Subcutaneous adipose tissue (tissue), 4 donors: ENCODE data around the gene SBF2. TPM values are rescaled to one million over a fixed set of nuclear protein-coding genes. Genes with fewer than 3 reads are reported as not detected.

Source experiments
- total RNA-seq, 4 donors: library from RNA; depleted of rRNA; stranded (reverse); fragments of >200 nt; gene quantifications; one replicate each; pipeline ENCODE4 v1.1.0, GENCODE V29; 2016
- TF ChIP-seq, protein P1 (sequence below): fragments of 450-650 bp; IDR thresholded peaks from one replicate; pipeline ENCODE4 v1.5.1; 2016; ENCODE audit warnings: low read depth, mild to moderate bottlenecking, control low read depth, antibody characterized with exemption, moderate library complexity

SBF2 gene
- total RNA-seq, 4 donors from 2014 or later: 87.2 to 103 (median 97.3) TPM

DNA sequence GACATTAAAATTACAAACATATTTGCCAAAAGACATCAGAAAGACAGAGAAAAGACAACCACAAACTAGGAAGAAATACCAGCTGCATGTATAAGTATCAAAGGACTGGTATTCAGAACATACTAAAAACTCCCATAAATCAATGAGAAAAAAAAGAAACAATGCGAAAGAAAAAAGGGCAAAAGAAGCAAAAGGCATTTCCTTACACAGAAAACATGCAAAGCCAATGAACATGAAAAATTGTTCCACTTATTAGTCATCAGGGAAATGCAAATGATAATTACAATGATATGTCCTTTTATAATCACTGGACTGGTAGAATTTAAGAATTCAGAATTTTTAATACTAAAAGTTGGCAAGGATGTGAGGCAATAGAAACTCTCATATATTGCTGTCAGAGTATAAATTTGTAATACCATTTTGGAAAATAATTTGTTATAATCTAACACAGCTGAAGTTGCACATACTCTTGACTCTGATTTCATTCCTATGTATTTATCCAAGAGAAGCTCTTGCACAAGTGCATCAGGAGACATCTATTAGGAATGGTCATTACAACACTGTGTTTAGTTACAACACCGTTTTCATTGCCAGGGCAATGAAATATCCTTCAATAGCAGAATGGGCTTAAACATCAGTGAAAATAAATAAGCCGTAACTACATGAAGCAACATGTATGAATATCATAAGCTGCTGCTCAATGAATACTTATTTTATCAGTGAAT lies 350.5 kb downstream of the SBF2 start:
- TF ChIP-seq, protein P1, sequence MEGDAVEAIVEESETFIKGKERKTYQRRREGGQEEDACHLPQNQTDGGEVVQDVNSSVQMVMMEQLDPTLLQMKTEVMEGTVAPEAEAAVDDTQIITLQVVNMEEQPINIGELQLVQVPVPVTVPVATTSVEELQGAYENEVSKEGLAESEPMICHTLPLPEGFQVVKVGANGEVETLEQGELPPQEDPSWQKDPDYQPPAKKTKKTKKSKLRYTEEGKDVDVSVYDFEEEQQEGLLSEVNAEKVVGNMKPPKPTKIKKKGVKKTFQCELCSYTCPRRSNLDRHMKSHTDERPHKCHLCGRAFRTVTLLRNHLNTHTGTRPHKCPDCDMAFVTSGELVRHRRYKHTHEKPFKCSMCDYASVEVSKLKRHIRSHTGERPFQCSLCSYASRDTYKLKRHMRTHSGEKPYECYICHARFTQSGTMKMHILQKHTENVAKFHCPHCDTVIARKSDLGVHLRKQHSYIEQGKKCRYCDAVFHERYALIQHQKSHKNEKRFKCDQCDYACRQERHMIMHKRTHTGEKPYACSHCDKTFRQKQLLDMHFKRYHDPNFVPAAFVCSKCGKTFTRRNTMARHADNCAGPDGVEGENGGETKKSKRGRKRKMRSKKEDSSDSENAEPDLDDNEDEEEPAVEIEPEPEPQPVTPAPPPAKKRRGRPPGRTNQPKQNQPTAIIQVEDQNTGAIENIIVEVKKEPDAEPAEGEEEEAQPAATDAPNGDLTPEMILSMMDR: no peak

DNA sequence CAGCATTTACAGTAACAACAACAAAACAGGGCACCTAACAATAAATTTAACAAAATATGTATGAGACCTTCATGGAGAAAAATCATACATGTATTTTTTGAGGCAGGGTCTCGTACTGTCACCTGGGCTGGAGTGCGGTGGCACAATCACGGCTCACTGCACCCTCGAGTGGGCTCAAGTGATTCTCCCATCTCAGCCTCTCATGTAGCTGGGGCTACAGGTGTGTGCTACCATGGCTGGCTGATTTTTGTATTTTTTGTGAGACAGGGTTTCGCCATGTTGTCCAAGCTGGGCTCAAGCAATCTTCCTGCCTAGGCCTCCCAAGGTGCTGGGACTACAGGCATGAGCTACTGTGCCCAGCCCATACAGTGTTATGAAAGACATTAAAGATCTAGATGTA lies 352.0 kb downstream of the SBF2 start:
- TF ChIP-seq, protein P1: no peak

DNA sequence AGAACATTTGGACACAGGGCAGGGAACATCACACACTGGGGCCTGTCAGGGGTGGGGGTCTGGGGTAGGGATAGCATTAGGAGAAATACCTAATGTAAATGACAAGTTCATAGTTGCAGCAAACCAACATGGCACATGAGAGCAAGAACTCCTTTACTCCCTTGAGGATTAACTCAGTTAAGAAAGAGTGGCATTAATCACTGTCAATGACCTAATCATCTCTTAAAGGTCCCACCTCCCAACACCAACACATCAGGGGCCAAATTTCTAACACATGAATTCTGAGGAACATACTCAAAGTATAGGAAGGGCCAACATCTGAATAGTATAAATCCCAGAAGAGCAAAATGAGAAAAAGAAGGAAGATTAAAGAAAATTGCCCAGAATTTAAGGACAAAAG lies 357.3 kb downstream of the SBF2 start:
- TF ChIP-seq, protein P1: no peak

DNA sequence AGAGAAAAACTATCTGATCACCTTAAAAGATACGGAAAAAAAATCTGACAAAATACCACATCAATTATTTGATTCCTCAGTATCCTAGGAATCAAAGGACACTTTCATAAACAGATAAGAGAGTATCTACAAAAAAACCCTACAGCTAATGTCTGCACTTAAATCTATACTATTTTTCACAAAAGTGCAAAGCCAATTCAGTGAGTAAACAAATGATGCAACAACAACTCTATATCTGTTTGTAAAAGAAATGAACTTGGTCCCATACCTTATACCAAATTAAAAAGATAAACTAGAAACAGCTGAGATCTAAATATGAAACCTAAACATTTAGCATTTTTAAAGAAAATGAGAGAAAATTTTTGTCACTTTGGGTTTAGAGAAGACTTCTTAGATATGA lies 366.3 kb downstream of the SBF2 start:
- TF ChIP-seq, protein P1: no peak

DNA sequence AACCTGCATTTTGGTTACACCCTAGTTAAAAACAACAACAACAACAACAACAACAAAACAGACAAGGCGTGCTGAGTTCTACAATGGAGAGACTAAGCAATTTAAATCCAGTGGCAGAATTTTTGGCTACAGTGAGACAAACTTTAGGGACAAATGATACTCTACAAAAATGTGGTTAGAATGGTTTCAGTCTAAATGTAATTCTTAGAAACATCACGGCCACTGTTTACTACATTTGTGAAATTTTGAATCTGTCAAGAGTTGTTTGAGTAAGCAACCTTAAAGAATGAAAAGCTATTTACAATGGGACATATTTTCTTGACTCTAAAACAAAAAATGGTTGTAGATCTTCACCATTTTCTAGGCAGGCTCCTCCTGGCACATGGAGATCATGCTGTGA lies 370.7 kb downstream of the SBF2 start:
- TF ChIP-seq, protein P1: no peak

DNA sequence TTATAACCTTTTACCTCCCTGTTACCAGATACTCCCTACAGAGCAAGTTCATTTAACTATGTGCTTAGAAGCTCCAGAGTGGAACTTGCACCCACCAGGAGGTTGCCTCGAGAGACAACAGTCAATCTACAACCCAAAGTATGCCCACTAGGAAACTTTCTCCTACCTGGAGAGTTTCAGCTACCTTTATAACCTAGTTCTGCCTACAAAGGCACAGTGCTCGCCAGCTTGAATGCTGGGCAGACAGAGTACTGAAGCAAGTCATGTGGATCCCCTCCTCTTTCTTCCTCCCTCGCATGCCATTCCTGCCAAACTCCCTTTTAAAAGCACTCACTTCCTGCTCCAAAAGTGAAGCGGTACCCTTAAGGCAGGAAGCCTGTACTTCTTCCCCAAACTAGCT lies 371.2 kb downstream of the SBF2 start:
- TF ChIP-seq, protein P1: no peak

DNA sequence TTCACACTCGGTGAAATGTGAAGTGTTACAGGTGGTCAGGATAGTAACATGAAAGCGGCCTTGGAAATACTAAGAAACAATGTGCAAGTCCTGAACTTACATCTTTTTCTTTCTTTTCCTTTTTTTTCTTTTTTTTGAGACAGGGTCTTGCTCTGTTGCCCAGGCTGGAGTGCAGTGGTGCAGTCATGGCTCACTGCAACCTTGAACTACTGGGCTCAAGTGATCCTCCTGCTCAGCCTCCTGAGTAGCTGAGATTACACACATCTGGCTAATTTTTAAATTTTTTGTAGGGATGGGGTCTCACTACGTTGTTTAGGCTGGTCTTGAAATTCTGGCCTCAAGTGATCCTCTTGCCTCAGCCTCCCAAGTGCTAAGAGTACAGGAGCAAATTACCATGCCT lies 377.5 kb downstream of the SBF2 start:
- TF ChIP-seq, protein P1: no peak
